HCT116 (cell line): Measurements from ENCODE around the gene UTRN.

Source experiments
- CTCF ChIP-seq, 3 experiments: fragments of 200-600 bp in 1 of 3; sonication (generic) in 1 of 3; IDR thresholded peaks in 2 of 3; conservative IDR thresholded peaks in 1 of 3; 2 replicates each; pipeline ENCODE4 v1.5.1; 2012 to 2017; ENCODE audit warnings: low read depth in 2 of 3, low read length in 2 of 3, antibody characterized with exemption in 1 of 3, borderline replicate concordance in 1 of 3, control low read depth in 1 of 3, mild to moderate bottlenecking in 1 of 3, mixed read lengths in 1 of 3, mixed run types in 1 of 3, moderate library complexity in 1 of 3; ENCODE audit not compliant: insufficient read depth in 1 of 3
- EZH2 ChIP-seq: fragments of 200-600 bp; sonication (generic); IDR thresholded peaks from 2 replicates; pipeline ENCODE4 v1.6.1; 2017; ENCODE audit warnings: antibody characterized with exemption, mixed run types
- SP1 ChIP-seq: IDR thresholded peaks from 2 replicates; pipeline ENCODE4 v1.6.1; 2012; ENCODE audit warnings: low read depth
- ZFX ChIP-seq: fragments of 450-650 bp; IDR thresholded peaks from 2 replicates; pipeline ENCODE4 v1.6.1; 2017

- TF ChIP-seq CTCF (IDR thresholded peaks at IDR 0.05 in 2 of 3, conservative IDR thresholded peaks at IDR 0.05 in 1 of 3; ENCODE audit: borderline replicate concordance in 1 of 3, insufficient read depth in 1 of 3, low read depth in 2 of 3, low read length in 2 of 3) (no peak), SP1 (no peak), ZFX (no peak), EZH2 (no peak)
Observed at GRCh38 chr6:144298194-144298593, 13.1 kb downstream of the UTRN start.
